ENCODE data around the gene TPST2. TPM values are rescaled to one million over a fixed set of nuclear protein-coding genes. Genes with fewer than 3 reads are reported as not detected.
A peak's percentile ranks its signal among the peaks of the same experiment; 100 is the strongest.

TPST2 gene
- total and polyA plus RNA-seq, 8 donors, result 91.4 to 534 (median 175) TPM

GRCh38 chr22:26547837-26548236 lies 42.1 kb downstream of the TPST2 start:
- WGBS, 2 donors, result 77 to 79% methylated on average over 4 of the region's 4 CpGs
- Histone ChIP-seq H3K4me1 (peaks cover 10 to 28% (median 19%) of the 10 kb centered on the region in 3 donors), H3K27me3 (no peaks in the 10 kb centered on the region), H3K36me3 (peaks cover 0 to 14% (median 0%) of the 10 kb centered on the region in 3 donors), H3K9me3 (no peaks in the 10 kb centered on the region), H3K4me3 (no peak overlapping the region), H3K27ac (no peak overlapping the region)
- DNase-seq, result no peak
- ATAC-seq, result no peak
- intact Hi-C loops (cut with DNase I), result no loop called here
- TF ChIP-seq, protein P1, sequence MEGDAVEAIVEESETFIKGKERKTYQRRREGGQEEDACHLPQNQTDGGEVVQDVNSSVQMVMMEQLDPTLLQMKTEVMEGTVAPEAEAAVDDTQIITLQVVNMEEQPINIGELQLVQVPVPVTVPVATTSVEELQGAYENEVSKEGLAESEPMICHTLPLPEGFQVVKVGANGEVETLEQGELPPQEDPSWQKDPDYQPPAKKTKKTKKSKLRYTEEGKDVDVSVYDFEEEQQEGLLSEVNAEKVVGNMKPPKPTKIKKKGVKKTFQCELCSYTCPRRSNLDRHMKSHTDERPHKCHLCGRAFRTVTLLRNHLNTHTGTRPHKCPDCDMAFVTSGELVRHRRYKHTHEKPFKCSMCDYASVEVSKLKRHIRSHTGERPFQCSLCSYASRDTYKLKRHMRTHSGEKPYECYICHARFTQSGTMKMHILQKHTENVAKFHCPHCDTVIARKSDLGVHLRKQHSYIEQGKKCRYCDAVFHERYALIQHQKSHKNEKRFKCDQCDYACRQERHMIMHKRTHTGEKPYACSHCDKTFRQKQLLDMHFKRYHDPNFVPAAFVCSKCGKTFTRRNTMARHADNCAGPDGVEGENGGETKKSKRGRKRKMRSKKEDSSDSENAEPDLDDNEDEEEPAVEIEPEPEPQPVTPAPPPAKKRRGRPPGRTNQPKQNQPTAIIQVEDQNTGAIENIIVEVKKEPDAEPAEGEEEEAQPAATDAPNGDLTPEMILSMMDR (IDR thresholded peaks at IDR 0.05), result no peak
- FAIRE-seq, result no peak

GRCh38 chr22:26547426-26547825 lies 42.5 kb downstream of the TPST2 start:
- Histone ChIP-seq H3K4me1 (peaks cover 10 to 28% (median 19%) of the 10 kb centered on the region in 3 donors), H3K9me3 (no peaks in the 10 kb centered on the region), H3K4me3 (no peak overlapping the region), H3K27ac (no peak overlapping the region), H3K36me3 (peaks cover 0 to 18% (median 0%) of the 10 kb centered on the region in 3 donors), H3K27me3 (no peaks in the 10 kb centered on the region)
- TF ChIP-seq, protein P1 (IDR thresholded peaks at IDR 0.05), result no peak
- intact Hi-C loops (cut with DNase I), result no loop called here
- DNase-seq (no peak), ATAC-seq (no peak), FAIRE-seq (no peak)
- 51 to 58% methylated on average over 7 of the region's 7 CpGs for WGBS, 2 donors

DNA sequence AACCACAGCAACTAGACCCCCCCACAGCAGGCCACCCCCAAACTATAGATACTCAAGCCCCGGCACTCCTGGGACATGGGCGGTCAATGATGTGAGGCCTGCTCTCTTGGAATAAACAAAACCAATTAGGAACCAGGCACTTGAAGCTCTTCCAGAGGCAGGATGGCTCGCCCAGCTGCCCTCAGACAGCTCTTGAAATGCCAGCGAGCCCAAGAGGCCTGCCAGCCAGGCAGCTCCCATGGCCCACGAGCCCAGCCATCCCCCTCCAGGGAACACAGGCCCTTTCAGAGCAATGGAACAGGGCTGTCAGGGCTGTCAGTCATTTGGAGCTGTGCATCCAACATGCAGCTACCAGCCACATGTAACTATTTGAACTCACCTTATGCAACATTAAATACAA lies 43.6 kb downstream of the TPST2 start:
- ATAC-seq, result no peak
- Histone ChIP-seq H3K27ac (no peak overlapping the region), H3K27me3 (no peaks in the 10 kb centered on the region), H3K4me1 (peaks cover 10 to 18% (median 17%) of the 10 kb centered on the region in 3 donors), H3K36me3 (peaks cover 0 to 29% (median 0%) of the 10 kb centered on the region in 3 donors), H3K4me3 (no peak overlapping the region), H3K9me3 (no peaks in the 10 kb centered on the region)
- no peak for FAIRE-seq
- TF ChIP-seq, protein P1 (IDR thresholded peaks at IDR 0.05), result no peak
- intact Hi-C loops (cut with DNase I), result no loop called here
- WGBS, 2 donors, result 47 to 65% methylated on average over 5 of the region's 5 CpGs
- DNase-seq, result no peak

DNA sequence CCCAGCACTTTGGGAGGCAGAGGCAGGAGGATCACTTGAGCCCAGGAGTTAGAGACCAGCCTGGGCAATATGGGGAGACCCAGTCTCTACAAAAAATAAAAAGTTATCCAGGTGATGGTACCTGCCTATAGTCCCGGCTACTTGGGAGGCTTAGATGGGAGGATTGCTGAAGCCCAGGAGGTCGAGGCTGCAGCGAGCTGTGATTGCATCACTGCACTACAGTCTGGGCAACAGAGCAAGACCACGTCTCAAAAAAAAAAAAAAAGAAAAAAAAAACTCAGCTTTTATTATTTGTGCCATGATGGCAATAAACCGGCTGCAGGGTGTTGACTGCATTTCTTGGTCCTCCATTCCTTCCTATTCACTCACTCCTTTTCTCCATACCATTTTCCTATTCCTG lies 44.1 kb downstream of the TPST2 start:
- FAIRE-seq (no peak), DNase-seq (no peak), ATAC-seq (no peak)
- WGBS, 2 donors, result 63 to 72% methylated on average over 5 of the region's 5 CpGs
- TF ChIP-seq, protein P1 (IDR thresholded peaks at IDR 0.05), result no peak
- Histone ChIP-seq H3K27me3 (no peaks in the 10 kb centered on the region), H3K36me3 (peaks cover 2 to 32% (median 4%) of the 10 kb centered on the region in 3 donors), H3K4me1 (peaks cover 8 to 14% (median 12%) of the 10 kb centered on the region in 3 donors), H3K27ac (peak overlapping the region in 1 of 4 donors; percentile 13), H3K9me3 (no peaks in the 10 kb centered on the region), H3K4me3 (no peak overlapping the region)
- intact Hi-C loops (cut with DNase I), result no loop called here

- H3K4me3 ChIP-seq, result no peak overlapping the region
- no peaks in the 10 kb centered on the region for H3K9me3 ChIP-seq
- FAIRE-seq (no peak), DNase-seq (no peak), ATAC-seq (no peak)
- H3K36me3 ChIP-seq, result peaks cover 2 to 37% (median 8%) of the 10 kb centered on the region in 3 donors
- H3K27ac ChIP-seq, result peak overlapping the region in 3 of 4 donors; percentile 4 to 13 (median 12)
- WGBS, 2 donors, result 37 to 43% methylated on average over 2 of the region's 2 CpGs
- H3K4me1 ChIP-seq, result peaks cover 4 to 11% (median 9%) of the 10 kb centered on the region in 3 donors
- no peaks in the 10 kb centered on the region for H3K27me3 ChIP-seq
- TF ChIP-seq, protein P1 (IDR thresholded peaks at IDR 0.05), result no peak
- intact Hi-C loops (cut with DNase I), result no loop called here
Measured at GRCh38 chr22:26545385-26545784, 44.5 kb downstream of the TPST2 start.

Data from pancreas (tissue), 10 donors.